ENCODE measurements around the gene SPHKAP.
"Not testable (repeated sequence)": the region's sequence is repeated elsewhere in the genome, so short reads cannot be mapped to it uniquely, and the experiment has no call there.

SPHKAP gene

GRCh38 chr2:227942021-227942420 is 239.5 kb downstream of the SPHKAP start:
- TF ChIP-seq, protein P1, sequence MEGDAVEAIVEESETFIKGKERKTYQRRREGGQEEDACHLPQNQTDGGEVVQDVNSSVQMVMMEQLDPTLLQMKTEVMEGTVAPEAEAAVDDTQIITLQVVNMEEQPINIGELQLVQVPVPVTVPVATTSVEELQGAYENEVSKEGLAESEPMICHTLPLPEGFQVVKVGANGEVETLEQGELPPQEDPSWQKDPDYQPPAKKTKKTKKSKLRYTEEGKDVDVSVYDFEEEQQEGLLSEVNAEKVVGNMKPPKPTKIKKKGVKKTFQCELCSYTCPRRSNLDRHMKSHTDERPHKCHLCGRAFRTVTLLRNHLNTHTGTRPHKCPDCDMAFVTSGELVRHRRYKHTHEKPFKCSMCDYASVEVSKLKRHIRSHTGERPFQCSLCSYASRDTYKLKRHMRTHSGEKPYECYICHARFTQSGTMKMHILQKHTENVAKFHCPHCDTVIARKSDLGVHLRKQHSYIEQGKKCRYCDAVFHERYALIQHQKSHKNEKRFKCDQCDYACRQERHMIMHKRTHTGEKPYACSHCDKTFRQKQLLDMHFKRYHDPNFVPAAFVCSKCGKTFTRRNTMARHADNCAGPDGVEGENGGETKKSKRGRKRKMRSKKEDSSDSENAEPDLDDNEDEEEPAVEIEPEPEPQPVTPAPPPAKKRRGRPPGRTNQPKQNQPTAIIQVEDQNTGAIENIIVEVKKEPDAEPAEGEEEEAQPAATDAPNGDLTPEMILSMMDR (IDR thresholded peaks at IDR 0.05; ENCODE audit: insufficient read depth, missing control alignments): no peak
- DNase-seq (ENCODE audit: insufficient read length, low spot score) (no peak), FAIRE-seq (no peak)

- no peak for FAIRE-seq
- no peak for DNase-seq (ENCODE audit: insufficient read length, low spot score)
- TF ChIP-seq, protein P1 (IDR thresholded peaks at IDR 0.05; ENCODE audit: insufficient read depth, missing control alignments): peak; percentile 80
Measured at GRCh38 chr2:227939271-227940027, 242.0 kb downstream of the SPHKAP start.

GRCh38 chr2:227936249-227936648 is 245.2 kb downstream of the SPHKAP start:
- DNase-seq (ENCODE audit: insufficient read length, low spot score); FAIRE-seq: not testable (repeated sequence)

DNA sequence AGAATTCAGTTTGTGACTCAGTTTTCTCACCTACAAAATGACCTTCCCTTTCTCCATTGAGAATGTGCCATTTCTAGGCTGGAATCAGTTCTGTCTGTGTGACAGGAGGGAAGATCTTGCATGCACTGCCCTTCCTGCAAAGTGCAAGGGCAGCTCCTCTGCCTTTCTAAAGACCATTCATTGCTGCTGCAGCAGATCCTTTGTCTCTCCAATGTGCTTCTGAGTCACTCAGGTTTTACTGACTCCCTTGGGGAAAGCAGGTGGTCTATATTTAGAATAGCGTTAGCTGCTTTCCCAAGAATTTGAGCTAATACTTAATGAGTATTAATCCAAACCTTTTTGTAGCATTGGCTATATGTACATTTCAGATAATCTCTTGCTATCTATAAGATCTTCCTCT is 247.6 kb downstream of the SPHKAP start:
- TF ChIP-seq, protein P1 (IDR thresholded peaks at IDR 0.05; ENCODE audit: insufficient read depth, missing control alignments): no peak
- DNase-seq (ENCODE audit: insufficient read length, low spot score) (no peak), FAIRE-seq (no peak)

GRCh38 chr2:227932403-227932802 is 249.1 kb downstream of the SPHKAP start:
- no peak for DNase-seq (ENCODE audit: insufficient read length, low spot score)
- no peak for FAIRE-seq
- TF ChIP-seq, protein P1 (IDR thresholded peaks at IDR 0.05; ENCODE audit: insufficient read depth, missing control alignments): no peak

DNA sequence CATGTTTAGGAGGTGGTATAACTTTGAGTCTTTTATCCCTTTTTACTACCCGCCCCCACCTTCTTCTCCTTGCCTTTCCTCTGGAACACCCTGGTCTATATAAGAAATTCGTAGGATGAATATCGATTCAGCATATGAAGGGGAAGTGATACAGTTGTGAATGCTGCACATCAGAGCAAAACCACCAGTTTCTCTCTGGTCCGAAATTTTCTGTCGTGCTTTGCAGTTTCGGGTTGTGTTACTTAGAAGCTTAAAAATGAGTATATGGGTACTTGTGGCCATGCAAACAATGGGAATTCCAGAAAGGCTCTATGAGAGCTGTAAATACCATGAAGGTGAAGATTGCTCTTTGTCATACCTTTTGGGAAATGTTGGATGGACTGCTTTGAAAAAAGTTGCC is 249.5 kb downstream of the SPHKAP start:
- FAIRE-seq (no peak), DNase-seq (ENCODE audit: insufficient read length, low spot score) (no peak)
- TF ChIP-seq, protein P1 (IDR thresholded peaks at IDR 0.05; ENCODE audit: insufficient read depth, missing control alignments): no peak
